Cardiac fibroblast (primary cell): ENCODE data around the gene ERC2.

Experiments used
- DNase-seq, 2 donors: peaks; one replicate each; pipeline versions ENCODE4 v3.0.0 to v3.0.0-alpha.2; 2010; ENCODE audit warnings: low read depth in 2 of 2
- H3K4me3 ChIP-seq, 2 donors: replicated peaks in 1 of 2; 1 replicate in 1 of 2; 2 replicates in 1 of 2; pipeline ENCODE4 v1.5.1; 2011; ENCODE audit warnings: low read depth in 2 of 2, low read length in 2 of 2, mild to moderate bottlenecking in 2 of 2, moderate library complexity in 1 of 2
- CTCF ChIP-seq: IDR thresholded peaks from one replicate; pipeline ENCODE4 v1.5.1; 2011; ENCODE audit warnings: low read depth, mild to moderate bottlenecking, low read length, inconsistent platforms

Gene ERC2

GRCh38 chr3:56404884-56405283 lies 63.4 kb downstream of the ERC2 start:
- no peak for DNase-seq
- TF ChIP-seq CTCF: no peak
- no peak overlapping the region for H3K4me3 ChIP-seq

- H3K4me3 ChIP-seq: no peak overlapping the region
- no peak for DNase-seq
- TF ChIP-seq CTCF: no peak
These were observed 69.6 kb downstream of the ERC2 start for GRCh38 chr3:56398659-56399058.

GRCh38 chr3:56397798-56398197 lies 70.5 kb downstream of the ERC2 start:
- H3K4me3 ChIP-seq: no peak overlapping the region
- no peak for TF ChIP-seq CTCF
- DNase-seq: no peak

GRCh38 chr3:56389183-56389830 lies 79.0 kb downstream of the ERC2 start:
- H3K4me3 ChIP-seq: no peak overlapping the region
- no peak for DNase-seq
- no peak for TF ChIP-seq CTCF

GRCh38 chr3:56383092-56383491 lies 85.2 kb downstream of the ERC2 start:
- no peak for DNase-seq
- no peak overlapping the region for H3K4me3 ChIP-seq
- no peak for TF ChIP-seq CTCF

- no peak overlapping the region for H3K4me3 ChIP-seq
- DNase-seq: no peak
- TF ChIP-seq CTCF: no peak
These were observed 88.5 kb downstream of the ERC2 start for GRCh38 chr3:56379723-56380287.

GRCh38 chr3:56375654-56376053 lies 92.6 kb downstream of the ERC2 start:
- TF ChIP-seq CTCF: no peak
- no peak for DNase-seq
- no peak overlapping the region for H3K4me3 ChIP-seq
